ENCODE data around the gene CSKMT.

DNA sequence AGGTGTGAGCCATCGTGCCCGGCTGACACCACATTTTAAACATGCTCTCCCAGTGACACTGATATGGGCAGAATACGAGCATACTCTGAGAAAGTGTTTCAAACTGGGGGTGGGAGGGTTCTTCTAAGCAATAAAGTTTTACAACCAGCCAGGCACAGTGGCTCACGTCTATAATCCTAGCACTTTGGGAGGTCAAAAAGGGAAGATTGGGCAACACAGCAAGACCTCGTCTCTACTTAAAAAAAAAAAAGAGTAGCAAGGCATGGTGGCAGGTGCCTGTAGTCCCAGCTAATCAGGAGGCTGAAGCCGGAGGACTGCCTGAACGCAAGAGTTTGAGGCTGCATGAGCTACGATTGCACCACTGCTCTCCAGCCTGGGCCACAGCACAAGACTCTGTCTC lies 20.9 kb upstream of the CSKMT start:
- TF ChIP-seq, protein P1, sequence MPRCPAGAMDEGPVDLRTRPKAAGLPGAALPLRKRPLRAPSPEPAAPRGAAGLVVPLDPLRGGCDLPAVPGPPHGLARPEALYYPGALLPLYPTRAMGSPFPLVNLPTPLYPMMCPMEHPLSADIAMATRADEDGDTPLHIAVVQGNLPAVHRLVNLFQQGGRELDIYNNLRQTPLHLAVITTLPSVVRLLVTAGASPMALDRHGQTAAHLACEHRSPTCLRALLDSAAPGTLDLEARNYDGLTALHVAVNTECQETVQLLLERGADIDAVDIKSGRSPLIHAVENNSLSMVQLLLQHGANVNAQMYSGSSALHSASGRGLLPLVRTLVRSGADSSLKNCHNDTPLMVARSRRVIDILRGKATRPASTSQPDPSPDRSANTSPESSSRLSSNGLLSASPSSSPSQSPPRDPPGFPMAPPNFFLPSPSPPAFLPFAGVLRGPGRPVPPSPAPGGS (IDR thresholded peaks at IDR 0.05; ENCODE audit: borderline replicate concordance, insufficient read depth, low read depth, low read length, poor library complexity, severe bottlenecking): no peak
- TF ChIP-seq, protein P2, sequence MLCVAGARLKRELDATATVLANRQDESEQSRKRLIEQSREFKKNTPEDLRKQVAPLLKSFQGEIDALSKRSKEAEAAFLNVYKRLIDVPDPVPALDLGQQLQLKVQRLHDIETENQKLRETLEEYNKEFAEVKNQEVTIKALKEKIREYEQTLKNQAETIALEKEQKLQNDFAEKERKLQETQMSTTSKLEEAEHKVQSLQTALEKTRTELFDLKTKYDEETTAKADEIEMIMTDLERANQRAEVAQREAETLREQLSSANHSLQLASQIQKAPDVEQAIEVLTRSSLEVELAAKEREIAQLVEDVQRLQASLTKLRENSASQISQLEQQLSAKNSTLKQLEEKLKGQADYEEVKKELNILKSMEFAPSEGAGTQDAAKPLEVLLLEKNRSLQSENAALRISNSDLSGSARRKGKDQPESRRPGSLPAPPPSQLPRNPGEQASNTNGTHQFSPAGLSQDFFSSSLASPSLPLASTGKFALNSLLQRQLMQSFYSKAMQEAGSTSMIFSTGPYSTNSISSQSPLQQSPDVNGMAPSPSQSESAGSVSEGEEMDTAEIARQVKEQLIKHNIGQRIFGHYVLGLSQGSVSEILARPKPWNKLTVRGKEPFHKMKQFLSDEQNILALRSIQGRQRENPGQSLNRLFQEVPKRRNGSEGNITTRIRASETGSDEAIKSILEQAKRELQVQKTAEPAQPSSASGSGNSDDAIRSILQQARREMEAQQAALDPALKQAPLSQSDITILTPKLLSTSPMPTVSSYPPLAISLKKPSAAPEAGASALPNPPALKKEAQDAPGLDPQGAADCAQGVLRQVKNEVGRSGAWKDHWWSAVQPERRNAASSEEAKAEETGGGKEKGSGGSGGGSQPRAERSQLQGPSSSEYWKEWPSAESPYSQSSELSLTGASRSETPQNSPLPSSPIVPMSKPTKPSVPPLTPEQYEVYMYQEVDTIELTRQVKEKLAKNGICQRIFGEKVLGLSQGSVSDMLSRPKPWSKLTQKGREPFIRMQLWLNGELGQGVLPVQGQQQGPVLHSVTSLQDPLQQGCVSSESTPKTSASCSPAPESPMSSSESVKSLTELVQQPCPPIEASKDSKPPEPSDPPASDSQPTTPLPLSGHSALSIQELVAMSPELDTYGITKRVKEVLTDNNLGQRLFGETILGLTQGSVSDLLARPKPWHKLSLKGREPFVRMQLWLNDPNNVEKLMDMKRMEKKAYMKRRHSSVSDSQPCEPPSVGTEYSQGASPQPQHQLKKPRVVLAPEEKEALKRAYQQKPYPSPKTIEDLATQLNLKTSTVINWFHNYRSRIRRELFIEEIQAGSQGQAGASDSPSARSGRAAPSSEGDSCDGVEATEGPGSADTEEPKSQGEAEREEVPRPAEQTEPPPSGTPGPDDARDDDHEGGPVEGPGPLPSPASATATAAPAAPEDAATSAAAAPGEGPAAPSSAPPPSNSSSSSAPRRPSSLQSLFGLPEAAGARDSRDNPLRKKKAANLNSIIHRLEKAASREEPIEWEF (IDR thresholded peaks at IDR 0.05; ENCODE audit: insufficient replicate concordance, low read depth, low read length): no peak
- no peak for TF ChIP-seq ZNF274 (IDR thresholded peaks at IDR 0.05; ENCODE audit: insufficient read depth, insufficient read length)
- TF ChIP-seq POLR2A (IDR thresholded peaks at IDR 0.05; ENCODE audit: low read depth, low read length): no peak
- TF ChIP-seq BCL11A (IDR thresholded peaks at IDR 0.05; ENCODE audit: low read depth, low read length): no peak
- no peak for TF ChIP-seq EP300 (IDR thresholded peaks at IDR 0.05; ENCODE audit: borderline replicate concordance in 1 of 2, control insufficient read depth in 1 of 2, low read depth in 2 of 2, low read length in 2 of 2)
- no peak for TF ChIP-seq POLR2AphosphoS5 (IDR thresholded peaks at IDR 0.05; ENCODE audit: low read length)
- TF ChIP-seq, protein P3, sequence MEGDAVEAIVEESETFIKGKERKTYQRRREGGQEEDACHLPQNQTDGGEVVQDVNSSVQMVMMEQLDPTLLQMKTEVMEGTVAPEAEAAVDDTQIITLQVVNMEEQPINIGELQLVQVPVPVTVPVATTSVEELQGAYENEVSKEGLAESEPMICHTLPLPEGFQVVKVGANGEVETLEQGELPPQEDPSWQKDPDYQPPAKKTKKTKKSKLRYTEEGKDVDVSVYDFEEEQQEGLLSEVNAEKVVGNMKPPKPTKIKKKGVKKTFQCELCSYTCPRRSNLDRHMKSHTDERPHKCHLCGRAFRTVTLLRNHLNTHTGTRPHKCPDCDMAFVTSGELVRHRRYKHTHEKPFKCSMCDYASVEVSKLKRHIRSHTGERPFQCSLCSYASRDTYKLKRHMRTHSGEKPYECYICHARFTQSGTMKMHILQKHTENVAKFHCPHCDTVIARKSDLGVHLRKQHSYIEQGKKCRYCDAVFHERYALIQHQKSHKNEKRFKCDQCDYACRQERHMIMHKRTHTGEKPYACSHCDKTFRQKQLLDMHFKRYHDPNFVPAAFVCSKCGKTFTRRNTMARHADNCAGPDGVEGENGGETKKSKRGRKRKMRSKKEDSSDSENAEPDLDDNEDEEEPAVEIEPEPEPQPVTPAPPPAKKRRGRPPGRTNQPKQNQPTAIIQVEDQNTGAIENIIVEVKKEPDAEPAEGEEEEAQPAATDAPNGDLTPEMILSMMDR (IDR thresholded peaks at IDR 0.05 in 2 of 3, conservative IDR thresholded peaks at IDR 0.05 in 1 of 3; ENCODE audit: control insufficient read depth in 2 of 3, extremely low read depth in 1 of 3, insufficient read depth in 1 of 3, low read depth in 3 of 3, low read length in 3 of 3): no peak
- TF ChIP-seq MEF2A (IDR thresholded peaks at IDR 0.05; ENCODE audit: insufficient read depth, low read depth, low read length): no peak
- TF ChIP-seq NFYB (IDR thresholded peaks at IDR 0.05; ENCODE audit: insufficient read depth, low read depth, low read length): no peak
- TF ChIP-seq MYB (IDR thresholded peaks at IDR 0.05; ENCODE audit: borderline replicate concordance, low read depth, low read length): no peak
- TF ChIP-seq HDAC2 (IDR thresholded peaks at IDR 0.05): no peak
- TF ChIP-seq HDAC6 (IDR thresholded peaks at IDR 0.05; ENCODE audit: unreplicated experiment): no peak
